ENCODE measurements around the gene ADCY9.

ADCY9 gene

DNA sequence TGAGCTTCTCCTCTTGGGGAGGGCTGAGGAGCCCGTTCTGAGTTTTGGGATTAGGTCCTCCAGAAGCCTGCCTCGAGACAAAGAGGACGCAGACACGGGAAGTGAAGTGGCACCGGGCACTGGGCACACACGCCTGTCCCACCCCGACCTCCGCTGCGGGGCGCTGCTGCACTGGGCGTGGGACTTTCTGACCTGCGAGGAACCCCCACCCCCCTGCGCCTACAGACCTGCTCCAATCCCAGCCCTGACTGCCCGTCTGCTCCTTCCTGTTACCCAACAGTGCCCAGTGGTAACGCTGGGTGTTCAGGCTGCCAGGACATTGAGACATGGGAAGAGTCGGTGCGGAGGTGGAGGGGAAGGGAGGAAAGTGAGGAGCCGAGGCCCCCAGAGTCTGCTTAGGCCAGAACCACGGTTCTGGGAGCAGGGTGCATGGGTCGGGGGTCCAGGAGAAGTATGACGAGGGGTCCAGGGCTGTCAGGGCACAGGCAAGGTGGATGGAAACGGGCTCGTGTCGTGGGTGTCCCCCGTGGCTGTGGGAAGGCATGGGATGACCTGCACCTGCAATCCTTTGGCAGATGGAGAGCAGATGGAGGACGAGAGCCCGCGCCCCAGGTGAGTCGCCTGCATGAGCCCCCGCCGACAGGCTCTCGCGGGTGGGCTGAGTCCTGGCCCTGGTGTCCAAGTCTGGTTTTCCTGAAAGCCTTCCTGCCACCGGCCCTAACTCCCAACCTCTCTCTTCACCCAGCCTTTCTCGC is 123.8 kb downstream of the ADCY9 start:
- no peak for DNase-seq (ENCODE audit: low spot score)
- TF ChIP-seq, protein P1, sequence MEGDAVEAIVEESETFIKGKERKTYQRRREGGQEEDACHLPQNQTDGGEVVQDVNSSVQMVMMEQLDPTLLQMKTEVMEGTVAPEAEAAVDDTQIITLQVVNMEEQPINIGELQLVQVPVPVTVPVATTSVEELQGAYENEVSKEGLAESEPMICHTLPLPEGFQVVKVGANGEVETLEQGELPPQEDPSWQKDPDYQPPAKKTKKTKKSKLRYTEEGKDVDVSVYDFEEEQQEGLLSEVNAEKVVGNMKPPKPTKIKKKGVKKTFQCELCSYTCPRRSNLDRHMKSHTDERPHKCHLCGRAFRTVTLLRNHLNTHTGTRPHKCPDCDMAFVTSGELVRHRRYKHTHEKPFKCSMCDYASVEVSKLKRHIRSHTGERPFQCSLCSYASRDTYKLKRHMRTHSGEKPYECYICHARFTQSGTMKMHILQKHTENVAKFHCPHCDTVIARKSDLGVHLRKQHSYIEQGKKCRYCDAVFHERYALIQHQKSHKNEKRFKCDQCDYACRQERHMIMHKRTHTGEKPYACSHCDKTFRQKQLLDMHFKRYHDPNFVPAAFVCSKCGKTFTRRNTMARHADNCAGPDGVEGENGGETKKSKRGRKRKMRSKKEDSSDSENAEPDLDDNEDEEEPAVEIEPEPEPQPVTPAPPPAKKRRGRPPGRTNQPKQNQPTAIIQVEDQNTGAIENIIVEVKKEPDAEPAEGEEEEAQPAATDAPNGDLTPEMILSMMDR (IDR thresholded peaks at IDR 0.05; ENCODE audit: extremely low read depth, missing control alignments) = no peak

DNA sequence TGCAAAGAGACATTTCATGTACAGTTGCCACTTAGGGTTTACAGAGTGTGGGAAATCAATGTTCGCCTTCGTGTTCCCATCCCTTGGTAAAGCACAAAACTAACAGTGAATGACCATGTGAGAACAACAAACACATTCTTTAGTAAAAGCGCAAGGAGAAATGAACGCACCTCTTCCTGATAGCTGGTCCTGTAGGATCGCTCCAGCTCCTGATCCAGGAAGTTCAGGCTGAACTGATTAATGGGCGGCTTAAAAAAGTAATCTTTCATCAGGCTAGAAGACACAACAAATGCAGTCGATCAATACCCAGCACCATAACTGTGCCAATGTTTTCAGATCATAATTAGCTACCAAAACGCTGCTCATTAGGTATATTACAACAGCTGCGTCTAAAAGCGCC is 127.4 kb downstream of the ADCY9 start:
- DNase-seq (ENCODE audit: low spot score) = no peak
- TF ChIP-seq, protein P1 (IDR thresholded peaks at IDR 0.05; ENCODE audit: extremely low read depth, missing control alignments) = no peak

DNA sequence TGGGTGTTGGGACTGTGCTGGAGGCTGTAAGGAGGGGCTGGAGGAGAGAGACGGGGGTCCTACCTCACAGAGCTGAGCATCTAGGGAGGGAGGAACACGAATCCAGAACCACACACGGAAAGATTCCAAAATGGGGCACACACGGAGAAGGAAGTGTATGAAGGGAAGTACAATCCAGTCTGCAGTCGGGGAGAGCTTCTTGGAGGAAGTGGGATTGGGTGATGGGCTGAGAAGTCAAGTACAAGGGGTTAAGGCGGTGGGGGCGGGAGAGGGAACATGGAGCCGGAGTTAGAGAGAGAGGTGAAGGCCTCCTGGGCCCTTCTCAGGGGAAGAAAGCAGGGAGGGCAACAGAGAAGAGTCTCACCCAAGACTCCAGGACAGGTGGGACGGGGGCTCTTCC is 128.2 kb downstream of the ADCY9 start:
- TF ChIP-seq, protein P1 (IDR thresholded peaks at IDR 0.05; ENCODE audit: extremely low read depth, missing control alignments) = no peak
- DNase-seq (ENCODE audit: low spot score) = no peak

DNA sequence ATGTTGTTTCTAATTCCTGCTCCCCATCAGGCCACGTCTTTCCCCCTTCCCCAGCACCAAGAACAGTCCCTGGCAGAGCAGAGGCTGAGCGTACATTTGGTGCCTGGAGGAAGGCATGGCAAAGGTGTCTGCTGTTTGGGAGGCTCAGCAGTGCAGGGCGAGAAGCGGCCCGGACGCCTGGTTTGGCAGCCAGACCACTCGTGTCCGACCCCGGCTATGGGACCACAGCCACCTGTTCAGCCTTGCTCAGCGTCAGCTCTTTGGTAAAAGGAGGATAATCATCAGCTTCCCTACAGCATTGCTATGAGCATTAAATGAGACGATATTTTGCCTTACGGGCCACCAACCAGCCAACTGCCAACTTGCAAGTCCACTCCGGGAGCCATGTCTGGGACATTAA is 129.0 kb downstream of the ADCY9 start:
- no peak for DNase-seq (ENCODE audit: low spot score)
- TF ChIP-seq, protein P1 (IDR thresholded peaks at IDR 0.05; ENCODE audit: extremely low read depth, missing control alignments) = no peak

DNA sequence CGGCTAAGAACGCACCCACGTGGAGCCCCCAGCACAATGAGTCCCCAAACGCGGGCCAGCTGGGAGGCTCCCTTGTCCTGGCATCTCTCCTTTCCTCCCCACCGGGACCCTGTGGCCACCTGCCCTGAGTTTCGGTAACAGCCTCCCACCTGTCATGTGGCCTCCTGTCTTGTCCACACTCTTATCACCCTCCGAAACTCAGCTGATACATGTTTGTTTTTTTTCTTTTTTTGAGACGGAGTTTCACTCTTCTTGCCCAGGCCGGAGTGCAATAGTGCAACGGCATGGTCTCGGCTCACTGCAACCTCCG is 130.1 kb downstream of the ADCY9 start:
- DNase-seq (ENCODE audit: low spot score) = no peak

DNA sequence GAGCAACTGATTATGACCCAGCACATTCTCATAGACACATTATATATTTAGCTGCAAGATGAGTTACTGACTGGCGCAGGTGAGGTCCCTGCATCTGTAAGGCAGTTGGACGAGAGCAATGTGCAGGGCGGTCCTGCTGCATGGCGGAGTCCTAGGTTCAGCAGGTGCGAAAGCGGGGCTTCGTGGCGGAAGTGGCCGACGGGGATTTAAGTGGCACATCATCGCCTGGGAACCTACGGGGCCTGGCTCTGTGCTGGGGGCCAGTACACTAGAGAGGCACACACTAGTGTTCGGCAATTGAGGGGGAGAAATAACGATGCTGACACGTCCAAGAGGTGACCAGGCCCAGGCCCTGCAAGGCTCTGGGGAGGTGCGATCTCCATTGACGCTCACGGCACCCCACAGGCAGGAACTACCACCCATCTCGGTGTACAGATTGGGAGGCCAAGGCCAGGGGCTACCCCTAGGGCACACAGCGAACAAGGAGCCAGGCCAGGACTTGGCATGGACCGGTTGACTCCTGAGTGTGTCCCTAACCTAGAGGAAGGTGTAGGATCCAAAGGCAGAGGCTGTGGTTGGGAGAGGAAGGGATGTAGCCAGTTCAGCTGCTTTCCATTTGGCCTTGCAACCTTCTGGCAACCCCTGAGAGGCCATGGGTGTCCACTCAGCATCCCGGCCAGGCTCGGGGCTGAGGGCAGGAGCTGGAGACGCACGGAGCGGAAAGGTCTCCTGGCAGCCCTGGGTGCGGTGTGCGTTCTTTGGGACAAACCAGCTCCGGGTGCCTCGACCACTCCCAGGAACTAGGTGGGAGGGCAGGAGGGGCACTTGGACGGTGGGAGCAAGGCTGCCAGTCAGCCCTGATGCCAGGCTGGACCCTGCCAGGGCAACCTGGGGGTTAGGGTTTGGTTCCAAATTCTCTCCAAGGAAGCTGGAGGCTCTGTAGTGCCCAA is 131.9 kb downstream of the ADCY9 start:
- no peak for DNase-seq (ENCODE audit: low spot score)
- TF ChIP-seq, protein P1 (IDR thresholded peaks at IDR 0.05; ENCODE audit: extremely low read depth, missing control alignments) = no peak

More for the DNA sequence above, 130.1 kb downstream of the ADCY9 start:
- TF ChIP-seq, protein P1 (IDR thresholded peaks at IDR 0.05; ENCODE audit: extremely low read depth, missing control alignments) = no peak

DNA sequence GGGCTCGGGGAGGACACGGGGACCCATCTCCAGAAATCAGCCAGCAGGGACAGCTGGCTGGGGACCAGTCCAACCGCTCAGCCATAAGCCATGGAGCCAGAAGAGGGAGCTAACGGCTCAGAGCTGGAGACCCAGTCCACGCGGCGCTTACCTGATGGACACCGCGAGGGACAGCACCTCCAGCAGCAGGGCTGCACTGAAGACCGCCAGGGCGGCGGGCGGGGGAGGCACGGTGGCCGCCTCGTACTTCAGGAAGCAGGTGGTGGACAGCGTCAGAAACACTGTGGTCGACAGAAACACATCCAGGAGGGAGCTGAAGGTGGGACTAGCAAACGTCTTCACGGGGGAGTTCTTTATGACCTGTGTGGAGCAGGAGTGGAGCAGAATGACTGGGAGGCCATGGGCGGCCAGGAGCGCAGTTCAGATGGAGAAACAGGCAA is 133.1 kb downstream of the ADCY9 start:
- TF ChIP-seq, protein P1 (IDR thresholded peaks at IDR 0.05; ENCODE audit: extremely low read depth, missing control alignments) = peak; percentile 55
- DNase-seq (ENCODE audit: low spot score) = peak; percentile 76
